ENCODE data around the gene KCNK3.

Gene KCNK3

DNA sequence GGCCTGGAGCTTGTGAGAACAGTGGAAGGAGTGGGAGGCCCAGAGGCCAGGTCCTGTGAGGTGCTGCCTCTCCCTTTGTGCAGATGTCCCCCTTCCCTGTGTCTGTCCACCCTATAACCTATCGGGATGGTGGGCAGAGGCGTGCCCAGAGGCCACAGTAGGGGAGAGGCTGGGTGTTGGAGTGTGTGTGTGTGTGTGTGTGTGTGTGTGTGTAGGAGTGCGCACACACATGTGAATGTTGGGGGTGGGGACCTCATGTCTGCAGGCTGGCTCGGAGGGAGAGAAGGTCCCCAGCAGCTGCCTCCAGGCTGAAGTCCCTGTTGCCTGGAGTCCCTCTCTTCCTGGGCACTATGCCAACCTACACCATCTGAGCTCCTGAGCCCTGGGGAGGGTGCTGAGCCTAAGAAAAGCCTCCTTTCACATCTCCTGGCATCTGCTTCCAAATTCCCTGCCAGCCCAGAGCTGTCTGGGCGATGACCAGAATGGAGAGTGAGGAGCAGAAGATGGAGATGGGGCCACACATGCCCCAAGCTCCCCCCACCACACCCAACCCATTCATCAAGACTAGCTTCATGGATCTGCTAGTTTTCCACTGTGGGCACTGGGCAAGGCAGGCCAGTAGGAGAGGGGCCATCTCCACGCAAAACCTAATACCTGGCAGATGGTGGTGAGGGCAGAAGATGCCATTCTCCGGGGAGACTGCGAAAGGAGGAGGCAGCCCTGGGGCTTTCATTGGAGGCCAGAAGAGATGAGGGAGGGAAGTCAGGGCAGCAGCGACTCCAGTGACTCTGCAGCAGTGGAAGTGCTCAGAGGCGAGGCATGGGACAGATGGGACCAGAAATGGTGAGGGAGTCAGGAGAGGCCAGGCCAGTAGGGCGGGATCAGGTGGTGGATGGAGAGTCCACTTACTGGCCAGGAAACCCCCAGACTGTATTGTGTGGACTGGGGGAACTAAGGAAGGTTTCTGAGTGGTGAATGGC lies 20.3 kb downstream of the KCNK3 start:
- TF ChIP-seq, protein P1, sequence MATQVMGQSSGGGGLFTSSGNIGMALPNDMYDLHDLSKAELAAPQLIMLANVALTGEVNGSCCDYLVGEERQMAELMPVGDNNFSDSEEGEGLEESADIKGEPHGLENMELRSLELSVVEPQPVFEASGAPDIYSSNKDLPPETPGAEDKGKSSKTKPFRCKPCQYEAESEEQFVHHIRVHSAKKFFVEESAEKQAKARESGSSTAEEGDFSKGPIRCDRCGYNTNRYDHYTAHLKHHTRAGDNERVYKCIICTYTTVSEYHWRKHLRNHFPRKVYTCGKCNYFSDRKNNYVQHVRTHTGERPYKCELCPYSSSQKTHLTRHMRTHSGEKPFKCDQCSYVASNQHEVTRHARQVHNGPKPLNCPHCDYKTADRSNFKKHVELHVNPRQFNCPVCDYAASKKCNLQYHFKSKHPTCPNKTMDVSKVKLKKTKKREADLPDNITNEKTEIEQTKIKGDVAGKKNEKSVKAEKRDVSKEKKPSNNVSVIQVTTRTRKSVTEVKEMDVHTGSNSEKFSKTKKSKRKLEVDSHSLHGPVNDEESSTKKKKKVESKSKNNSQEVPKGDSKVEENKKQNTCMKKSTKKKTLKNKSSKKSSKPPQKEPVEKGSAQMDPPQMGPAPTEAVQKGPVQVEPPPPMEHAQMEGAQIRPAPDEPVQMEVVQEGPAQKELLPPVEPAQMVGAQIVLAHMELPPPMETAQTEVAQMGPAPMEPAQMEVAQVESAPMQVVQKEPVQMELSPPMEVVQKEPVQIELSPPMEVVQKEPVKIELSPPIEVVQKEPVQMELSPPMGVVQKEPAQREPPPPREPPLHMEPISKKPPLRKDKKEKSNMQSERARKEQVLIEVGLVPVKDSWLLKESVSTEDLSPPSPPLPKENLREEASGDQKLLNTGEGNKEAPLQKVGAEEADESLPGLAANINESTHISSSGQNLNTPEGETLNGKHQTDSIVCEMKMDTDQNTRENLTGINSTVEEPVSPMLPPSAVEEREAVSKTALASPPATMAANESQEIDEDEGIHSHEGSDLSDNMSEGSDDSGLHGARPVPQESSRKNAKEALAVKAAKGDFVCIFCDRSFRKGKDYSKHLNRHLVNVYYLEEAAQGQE (IDR thresholded peaks at IDR 0.05; ENCODE audit: insufficient replicate concordance, low read depth), result no peak
- no peak for TF ChIP-seq POLR2AphosphoS5 (IDR thresholded peaks at IDR 0.05; ENCODE audit: low read depth)
- TF ChIP-seq SPI1 (IDR thresholded peaks at IDR 0.05; ENCODE audit: borderline replicate concordance, low read depth), result no peak
- TF ChIP-seq, protein P2, sequence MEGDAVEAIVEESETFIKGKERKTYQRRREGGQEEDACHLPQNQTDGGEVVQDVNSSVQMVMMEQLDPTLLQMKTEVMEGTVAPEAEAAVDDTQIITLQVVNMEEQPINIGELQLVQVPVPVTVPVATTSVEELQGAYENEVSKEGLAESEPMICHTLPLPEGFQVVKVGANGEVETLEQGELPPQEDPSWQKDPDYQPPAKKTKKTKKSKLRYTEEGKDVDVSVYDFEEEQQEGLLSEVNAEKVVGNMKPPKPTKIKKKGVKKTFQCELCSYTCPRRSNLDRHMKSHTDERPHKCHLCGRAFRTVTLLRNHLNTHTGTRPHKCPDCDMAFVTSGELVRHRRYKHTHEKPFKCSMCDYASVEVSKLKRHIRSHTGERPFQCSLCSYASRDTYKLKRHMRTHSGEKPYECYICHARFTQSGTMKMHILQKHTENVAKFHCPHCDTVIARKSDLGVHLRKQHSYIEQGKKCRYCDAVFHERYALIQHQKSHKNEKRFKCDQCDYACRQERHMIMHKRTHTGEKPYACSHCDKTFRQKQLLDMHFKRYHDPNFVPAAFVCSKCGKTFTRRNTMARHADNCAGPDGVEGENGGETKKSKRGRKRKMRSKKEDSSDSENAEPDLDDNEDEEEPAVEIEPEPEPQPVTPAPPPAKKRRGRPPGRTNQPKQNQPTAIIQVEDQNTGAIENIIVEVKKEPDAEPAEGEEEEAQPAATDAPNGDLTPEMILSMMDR (IDR thresholded peaks at IDR 0.05; ENCODE audit: insufficient read depth, low read length), result no peak
- no peak for TF ChIP-seq GABPA (IDR thresholded peaks at IDR 0.05; ENCODE audit: low read depth)
- no peak for DNase-seq (ENCODE audit: low read depth in 1 of 2, low spot score in 1 of 2)
- Histone ChIP-seq H3K27ac (replicated peaks) (no peak overlapping the region), H3K27me3 (ENCODE audit: insufficient read depth, poor library complexity, severe bottlenecking) (no peaks in the 10 kb centered on the region), H3K4me3 (replicated peaks; ENCODE audit: insufficient read depth, low read length) (no peak overlapping the region)

DNA sequence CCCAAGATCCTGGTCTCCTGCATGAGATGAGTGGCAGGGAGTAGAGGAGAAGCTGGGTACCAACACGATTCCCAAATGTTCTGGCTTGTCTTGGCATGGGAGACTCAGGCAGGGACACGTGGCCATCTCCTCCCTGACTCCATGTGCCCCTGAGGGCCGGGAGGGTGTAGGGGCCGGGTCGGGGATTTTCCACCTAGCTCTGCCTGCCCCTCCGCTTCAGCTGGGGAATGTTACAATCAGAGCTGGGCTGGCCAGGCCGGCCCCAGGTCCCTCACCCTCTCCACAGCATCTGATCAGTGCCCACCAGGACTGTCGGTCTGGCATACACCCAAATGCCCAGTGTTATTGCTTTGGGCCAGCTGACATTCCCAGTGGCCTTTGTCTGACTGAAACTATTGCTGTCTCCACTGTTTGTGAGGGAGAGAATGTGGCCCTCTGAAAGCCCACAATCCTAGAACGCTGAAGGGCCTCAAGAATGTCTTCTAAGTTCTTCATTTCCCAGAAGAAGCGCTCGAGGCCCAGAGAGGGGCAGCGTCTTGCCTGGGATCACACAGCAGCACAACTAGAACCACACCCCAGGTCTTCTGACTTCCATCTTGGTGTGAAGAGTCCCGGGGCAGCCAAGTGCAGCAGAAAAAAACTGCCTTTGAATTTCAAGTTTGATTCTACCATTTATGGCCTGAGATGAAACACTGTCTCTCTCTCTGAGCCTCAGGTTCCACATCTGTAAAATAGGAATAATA lies 23.2 kb downstream of the KCNK3 start:
- DNase-seq (ENCODE audit: low read depth in 1 of 2, low spot score in 1 of 2), result no peak
- Histone ChIP-seq H3K4me3 (replicated peaks; ENCODE audit: insufficient read depth, low read length) (no peak overlapping the region), H3K27me3 (ENCODE audit: insufficient read depth, poor library complexity, severe bottlenecking) (no peaks in the 10 kb centered on the region), H3K27ac (replicated peaks) (no peak overlapping the region)
- no peak for TF ChIP-seq SPI1 (IDR thresholded peaks at IDR 0.05; ENCODE audit: borderline replicate concordance, low read depth)
- TF ChIP-seq, protein P1 (IDR thresholded peaks at IDR 0.05; ENCODE audit: insufficient replicate concordance, low read depth), result no peak
- TF ChIP-seq, protein P2 (IDR thresholded peaks at IDR 0.05; ENCODE audit: insufficient read depth, low read length), result no peak

DNA sequence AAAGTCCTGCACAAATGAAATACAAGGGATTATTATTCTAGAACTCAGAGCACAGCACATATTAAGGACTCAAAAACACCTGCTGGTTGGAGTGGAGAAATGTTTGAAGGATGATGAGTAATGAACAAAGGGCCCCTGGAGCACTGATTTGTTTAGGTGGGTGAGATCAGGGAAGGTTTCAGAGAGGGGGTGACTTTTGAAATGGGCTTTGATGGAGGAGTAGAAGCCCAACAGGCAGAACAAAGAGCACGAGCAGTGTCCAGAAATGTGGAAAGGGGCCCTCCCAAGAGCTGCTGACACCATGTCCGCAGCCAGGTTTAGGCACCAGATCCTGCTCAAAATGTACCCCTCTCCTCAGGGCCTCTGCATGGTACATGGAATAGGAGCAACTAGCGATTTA lies 23.8 kb downstream of the KCNK3 start:
- Histone ChIP-seq H3K27me3 (ENCODE audit: insufficient read depth, poor library complexity, severe bottlenecking) (no peaks in the 10 kb centered on the region), H3K27ac (replicated peaks) (no peak overlapping the region), H3K4me3 (replicated peaks; ENCODE audit: insufficient read depth, low read length) (no peak overlapping the region)
- TF ChIP-seq POLR2AphosphoS5 (IDR thresholded peaks at IDR 0.05; ENCODE audit: low read depth) (no peak), GABPA (IDR thresholded peaks at IDR 0.05; ENCODE audit: low read depth) (no peak), SPI1 (IDR thresholded peaks at IDR 0.05; ENCODE audit: borderline replicate concordance, low read depth) (no peak)
- TF ChIP-seq, protein P1 (IDR thresholded peaks at IDR 0.05; ENCODE audit: insufficient replicate concordance, low read depth), result no peak
- TF ChIP-seq, protein P2 (IDR thresholded peaks at IDR 0.05; ENCODE audit: insufficient read depth, low read length), result no peak
- no peak for DNase-seq (ENCODE audit: low read depth in 1 of 2, low spot score in 1 of 2)

Measured in HL-60 (cell line).